ENCODE data around the gene SLC25A38. TPM values are rescaled to one million over a fixed set of nuclear protein-coding genes. Genes with fewer than 3 reads are reported as not detected.
"Not testable (repeated sequence)": the region's sequence is repeated elsewhere in the genome, so short reads cannot be mapped to it uniquely, and the experiment has no call there.

The SLC25A38 gene
- total and polyA plus RNA-seq, 5 donors, result 11.1 to 19.9 (median 13.0) TPM

DNA sequence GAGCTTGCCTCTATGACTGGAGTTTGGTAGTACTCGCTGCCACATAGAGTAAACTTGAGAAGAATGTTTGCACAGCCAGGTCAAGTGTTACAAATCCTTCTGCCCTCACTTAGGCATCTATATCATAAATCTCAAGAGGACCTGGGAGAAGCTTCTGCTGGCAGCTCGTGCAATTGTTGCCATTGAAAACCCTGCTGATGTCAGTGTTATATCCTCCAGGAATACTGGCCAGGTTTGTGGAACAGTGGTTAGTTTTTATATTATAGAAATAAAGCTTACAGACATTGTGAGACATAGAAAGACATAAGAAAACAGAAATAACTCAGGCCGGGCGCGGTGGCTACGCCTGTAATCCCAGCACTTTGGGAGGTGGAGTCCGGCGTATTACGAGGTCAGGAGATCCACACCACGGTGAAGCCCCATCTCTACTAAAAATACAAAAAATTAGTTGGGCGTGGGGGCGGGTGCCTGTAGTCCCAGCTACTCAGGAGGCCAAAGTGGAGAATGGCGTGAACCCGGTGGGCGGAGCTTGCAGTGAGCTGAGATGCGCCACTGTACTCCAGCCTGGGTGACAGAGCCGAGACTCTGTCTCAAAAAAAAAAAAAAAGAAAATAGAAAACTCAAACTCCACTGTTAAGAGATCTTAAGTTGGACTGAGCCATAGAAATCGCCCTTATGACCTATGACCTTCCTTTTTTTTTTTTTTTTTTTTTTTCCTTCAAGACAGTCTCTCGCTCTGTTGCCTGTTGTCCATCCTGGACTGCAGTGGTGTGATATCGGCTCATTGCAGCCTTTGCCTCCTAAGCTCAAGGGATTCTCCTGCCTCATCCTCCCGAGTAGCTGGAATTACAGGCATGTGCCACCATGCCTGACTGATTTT, 25.6 kb downstream of the SLC25A38 start:
- no peaks in the 10 kb centered on the region for H3K9me3 ChIP-seq (ENCODE audit: control insufficient read depth, low read length)
- DNase-seq (peak in 1 of 3 donors; percentile 32), ATAC-seq (no peak)
- intact Hi-C loops (cut with DNase I), result no loop called here
- no peaks in the 10 kb centered on the region for H3K27me3 ChIP-seq (ENCODE audit: control insufficient read depth, insufficient read depth)
- H3K27ac ChIP-seq (ENCODE audit: low read length), result no peak overlapping the region
- WGBS, result 90% methylated on average over 21 of the region's 21 CpGs
- no peak overlapping the region for H3K4me3 ChIP-seq (ENCODE audit: low read length)
- peaks cover 3% of the 10 kb centered on the region for H3K4me1 ChIP-seq (ENCODE audit: control insufficient read depth, insufficient read depth, low read length)

GRCh38 chr3:39409514-39410136, 26.5 kb downstream of the SLC25A38 start:
- DNase-seq (no peak), ATAC-seq (no peak)
- H3K4me1 ChIP-seq (ENCODE audit: control insufficient read depth, insufficient read depth, low read length), result peaks cover 5% of the 10 kb centered on the region
- no peaks in the 10 kb centered on the region for H3K9me3 ChIP-seq (ENCODE audit: control insufficient read depth, low read length)
- intact Hi-C loops (cut with DNase I), result no loop called here
- H3K27me3 ChIP-seq (ENCODE audit: control insufficient read depth, insufficient read depth), result no peaks in the 10 kb centered on the region
- H3K4me3 ChIP-seq (ENCODE audit: low read length), result no peak overlapping the region
- 80% methylated on average over 7 of the region's 7 CpGs for WGBS
- H3K27ac ChIP-seq (ENCODE audit: low read length), result no peak overlapping the region

DNA sequence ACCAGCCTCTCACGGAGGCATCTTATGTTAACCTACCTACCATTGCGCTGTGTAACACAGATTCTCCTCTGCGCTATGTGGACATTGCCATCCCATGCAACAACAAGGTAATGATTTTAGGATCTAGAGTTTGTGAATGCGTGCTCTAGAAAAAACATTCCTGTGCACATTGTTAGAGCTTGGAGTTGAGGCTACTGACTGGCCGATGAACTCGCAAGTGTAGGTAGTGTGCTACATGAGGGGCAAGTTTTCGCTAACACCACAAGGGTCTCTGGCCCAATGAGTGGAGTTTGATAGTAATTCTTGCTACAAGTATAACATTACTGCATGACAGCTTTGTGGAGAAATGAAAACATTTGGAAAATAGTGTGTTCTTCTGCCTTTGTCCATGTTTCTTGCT, 27.7 kb downstream of the SLC25A38 start:
- no peaks in the 10 kb centered on the region for H3K27me3 ChIP-seq (ENCODE audit: control insufficient read depth, insufficient read depth)
- ATAC-seq, result no peak
- peaks cover 5% of the 10 kb centered on the region for H3K4me1 ChIP-seq (ENCODE audit: control insufficient read depth, insufficient read depth, low read length)
- intact Hi-C loops (cut with DNase I), result no loop called here
- no peak for DNase-seq
- H3K27ac ChIP-seq (ENCODE audit: low read length), result no peak overlapping the region
- H3K9me3 ChIP-seq (ENCODE audit: control insufficient read depth, low read length), result no peaks in the 10 kb centered on the region
- 96% methylated on average over 6 of the region's 7 CpGs for WGBS
- no peak overlapping the region for H3K4me3 ChIP-seq (ENCODE audit: low read length)

DNA sequence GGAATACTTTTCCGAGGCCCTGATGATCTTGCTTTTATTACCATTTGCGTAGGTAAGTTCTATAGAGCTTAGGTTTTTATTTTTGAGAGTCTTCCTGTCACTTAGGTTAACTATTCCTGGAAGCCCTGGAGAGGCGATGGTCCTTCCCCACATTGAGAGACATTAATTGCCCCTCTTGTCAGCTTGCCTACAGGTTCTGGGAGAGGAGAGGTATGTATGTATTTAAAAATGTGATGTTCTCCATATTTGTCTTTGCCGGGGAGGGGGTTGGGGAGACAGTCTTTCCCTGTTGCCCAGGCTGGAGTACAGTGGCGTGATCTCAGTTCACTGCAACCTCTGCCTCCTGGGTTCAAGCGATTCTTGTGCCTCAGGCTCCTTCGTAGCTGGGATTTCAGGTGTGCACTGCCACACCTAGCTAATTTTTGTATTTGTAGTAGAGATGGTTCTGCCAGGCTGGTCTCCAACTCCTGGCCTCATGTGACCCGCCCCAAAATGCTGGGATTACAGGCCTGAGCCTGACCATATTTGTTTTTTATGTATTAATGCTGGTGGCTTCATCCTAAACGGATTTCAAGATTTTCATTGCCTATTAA, 29.6 kb downstream of the SLC25A38 start:
- intact Hi-C loops (cut with DNase I), result no loop called here
- Histone ChIP-seq H3K27ac (ENCODE audit: low read length) (no peak overlapping the region), H3K9me3 (ENCODE audit: control insufficient read depth, low read length) (no peaks in the 10 kb centered on the region), H3K4me1 (ENCODE audit: control insufficient read depth, insufficient read depth, low read length) (peaks cover 7% of the 10 kb centered on the region), H3K27me3 (ENCODE audit: control insufficient read depth, insufficient read depth) (no peaks in the 10 kb centered on the region), H3K4me3 (ENCODE audit: low read length) (no peak overlapping the region)
- ATAC-seq, result no peak
- no peak for DNase-seq
- 90% methylated on average over 9 of the region's 9 CpGs for WGBS

GRCh38 chr3:39413691-39414420, 30.7 kb downstream of the SLC25A38 start:
- H3K4me3 ChIP-seq (ENCODE audit: low read length), result no peak overlapping the region
- no peaks in the 10 kb centered on the region for H3K27me3 ChIP-seq (ENCODE audit: control insufficient read depth, insufficient read depth)
- 80% methylated on average over 6 of the region's 6 CpGs for WGBS
- H3K27ac ChIP-seq (ENCODE audit: low read length), result no peak overlapping the region
- DNase-seq (no peak), ATAC-seq (peak in 1 of 2 donors; percentile 6)
- intact Hi-C loops (cut with DNase I), result no loop called here
- H3K4me1 ChIP-seq (ENCODE audit: control insufficient read depth, insufficient read depth, low read length), result peaks cover 7% of the 10 kb centered on the region
- H3K9me3 ChIP-seq (ENCODE audit: control insufficient read depth, low read length), result no peaks in the 10 kb centered on the region

DNA sequence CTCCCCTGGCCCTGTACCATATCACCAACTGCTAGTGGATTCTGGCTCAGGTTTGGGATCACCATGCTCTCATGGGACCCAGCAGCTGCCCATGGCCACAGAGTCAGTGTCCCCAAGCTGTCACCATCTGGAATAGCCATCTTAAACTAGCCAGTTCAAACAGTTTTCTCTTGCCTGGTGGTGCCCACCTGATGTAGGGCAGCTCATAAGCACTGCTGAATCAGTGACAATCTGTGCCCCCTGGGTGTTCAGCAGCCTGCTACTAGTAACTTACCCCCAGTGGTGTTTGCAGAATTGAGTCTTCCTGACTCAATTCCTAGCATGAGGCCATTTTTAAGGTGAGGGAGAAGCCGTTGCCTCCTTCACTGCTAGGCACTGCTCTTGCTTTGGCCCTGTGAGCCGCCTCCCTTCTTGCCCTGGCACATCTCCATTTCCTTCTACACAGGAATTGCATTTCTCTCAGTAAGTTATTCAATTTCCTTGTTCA, 31.3 kb downstream of the SLC25A38 start:
- Histone ChIP-seq H3K27ac (ENCODE audit: low read length) (no peak overlapping the region), H3K4me3 (ENCODE audit: low read length) (no peak overlapping the region), H3K27me3 (ENCODE audit: control insufficient read depth, insufficient read depth) (no peaks in the 10 kb centered on the region), H3K9me3 (ENCODE audit: control insufficient read depth, low read length) (no peaks in the 10 kb centered on the region), H3K4me1 (ENCODE audit: control insufficient read depth, insufficient read depth, low read length) (peaks cover 7% of the 10 kb centered on the region)
- peak; percentile 14 to 40 for ATAC-seq
- 65% methylated on average over 2 of the region's 2 CpGs for WGBS
- no peak for DNase-seq
- intact Hi-C loops (cut with DNase I), result no loop called here

DNA sequence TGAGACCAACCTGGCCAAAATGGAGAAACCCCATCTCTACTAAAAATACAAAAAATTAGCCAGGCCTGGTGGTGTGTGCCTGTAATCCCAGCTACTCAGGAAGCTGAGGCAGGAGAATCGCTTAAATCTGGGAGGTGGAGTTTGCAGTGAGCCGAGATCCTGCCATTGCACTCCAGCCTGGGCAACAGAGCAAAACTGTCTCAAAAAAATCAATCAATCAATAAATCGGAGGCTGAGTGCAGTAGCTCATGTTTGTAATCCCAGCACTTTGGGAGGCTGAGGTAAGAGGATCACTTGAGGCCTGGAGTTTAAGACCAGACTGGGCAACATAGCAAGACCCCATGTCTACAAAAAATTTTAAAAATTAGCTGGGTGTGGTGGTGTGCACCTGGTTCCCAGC, 32.1 kb downstream of the SLC25A38 start:
- not testable (repeated sequence) for ATAC-seq; DNase-seq; H3K27me3 ChIP-seq (ENCODE audit: control insufficient read depth, insufficient read depth); H3K4me3 ChIP-seq (ENCODE audit: low read length); H3K27ac ChIP-seq (ENCODE audit: low read length); H3K4me1 ChIP-seq (ENCODE audit: control insufficient read depth, insufficient read depth, low read length); H3K9me3 ChIP-seq (ENCODE audit: control insufficient read depth, low read length)
- WGBS, result 94% methylated on average over 3 of the region's 3 CpGs
- intact Hi-C loops (cut with DNase I), result loop anchor here in 1 of 4 donors (5.0 kb wide), 1 partner anchor 82 kb away; no protein-coding TSS in a partner anchor

GRCh38 chr3:39415983-39416382, 32.8 kb downstream of the SLC25A38 start:
- no peak for DNase-seq
- Histone ChIP-seq H3K9me3 (ENCODE audit: control insufficient read depth, low read length) (no peaks in the 10 kb centered on the region), H3K27ac (ENCODE audit: low read length) (no peak overlapping the region), H3K4me1 (ENCODE audit: control insufficient read depth, insufficient read depth, low read length) (peaks cover 4% of the 10 kb centered on the region), H3K27me3 (ENCODE audit: control insufficient read depth, insufficient read depth) (no peaks in the 10 kb centered on the region), H3K4me3 (ENCODE audit: low read length) (no peak overlapping the region)
- intact Hi-C loops (cut with DNase I), result loop anchor here in 1 of 4 donors (5.0 kb wide), 1 partner anchor 81 kb away; no protein-coding TSS in a partner anchor
- WGBS, result 95% methylated on average over 1 of the region's 1 CpG
- peak; percentile 16 to 41 for ATAC-seq

DNA sequence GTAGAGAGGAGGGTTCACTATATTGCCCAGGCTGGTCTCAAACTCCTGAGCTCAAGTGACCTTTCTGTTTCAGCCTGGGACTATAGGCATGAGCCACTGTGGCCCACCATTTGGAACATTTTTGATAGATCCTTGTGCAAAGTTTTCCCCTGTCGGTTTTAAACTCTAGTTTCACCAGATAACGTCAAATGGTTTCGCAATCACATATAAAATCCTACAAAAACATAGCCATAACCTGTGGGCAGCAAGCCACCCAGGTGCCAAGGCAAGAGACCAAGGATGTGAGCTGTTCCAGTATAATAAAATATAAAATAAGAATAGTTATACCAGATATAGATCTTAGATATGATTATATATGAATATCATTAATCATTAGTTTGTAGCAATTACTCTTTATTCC, 33.8 kb downstream of the SLC25A38 start:
- H3K27ac ChIP-seq (ENCODE audit: low read length); ATAC-seq; H3K4me1 ChIP-seq (ENCODE audit: control insufficient read depth, insufficient read depth, low read length); H3K9me3 ChIP-seq (ENCODE audit: control insufficient read depth, low read length); H3K4me3 ChIP-seq (ENCODE audit: low read length); DNase-seq; H3K27me3 ChIP-seq (ENCODE audit: control insufficient read depth, insufficient read depth): not testable (repeated sequence)
- intact Hi-C loops (cut with DNase I), result loop anchor here in 1 of 4 donors (5.0 kb wide), 1 partner anchor 80 kb away; no protein-coding TSS in a partner anchor
- 54% methylated on average over 3 of the region's 3 CpGs for WGBS

- H3K27me3 ChIP-seq (ENCODE audit: control insufficient read depth, insufficient read depth); H3K4me1 ChIP-seq (ENCODE audit: control insufficient read depth, insufficient read depth, low read length); H3K9me3 ChIP-seq (ENCODE audit: control insufficient read depth, low read length); H3K4me3 ChIP-seq (ENCODE audit: low read length); ATAC-seq; DNase-seq; H3K27ac ChIP-seq (ENCODE audit: low read length): not testable (repeated sequence)
- intact Hi-C loops (cut with DNase I), result loop anchor here in 1 of 4 donors (5.0 kb wide), 1 partner anchor 79 kb away; no protein-coding TSS in a partner anchor
- 52% methylated on average over 12 of the region's 14 CpGs for WGBS
Observed at GRCh38 chr3:39418556-39419225, 35.5 kb downstream of the SLC25A38 start.

Measured in right cardiac atrium (tissue), 5 donors.